ENCODE data around the gene CSRP3.

DNA sequence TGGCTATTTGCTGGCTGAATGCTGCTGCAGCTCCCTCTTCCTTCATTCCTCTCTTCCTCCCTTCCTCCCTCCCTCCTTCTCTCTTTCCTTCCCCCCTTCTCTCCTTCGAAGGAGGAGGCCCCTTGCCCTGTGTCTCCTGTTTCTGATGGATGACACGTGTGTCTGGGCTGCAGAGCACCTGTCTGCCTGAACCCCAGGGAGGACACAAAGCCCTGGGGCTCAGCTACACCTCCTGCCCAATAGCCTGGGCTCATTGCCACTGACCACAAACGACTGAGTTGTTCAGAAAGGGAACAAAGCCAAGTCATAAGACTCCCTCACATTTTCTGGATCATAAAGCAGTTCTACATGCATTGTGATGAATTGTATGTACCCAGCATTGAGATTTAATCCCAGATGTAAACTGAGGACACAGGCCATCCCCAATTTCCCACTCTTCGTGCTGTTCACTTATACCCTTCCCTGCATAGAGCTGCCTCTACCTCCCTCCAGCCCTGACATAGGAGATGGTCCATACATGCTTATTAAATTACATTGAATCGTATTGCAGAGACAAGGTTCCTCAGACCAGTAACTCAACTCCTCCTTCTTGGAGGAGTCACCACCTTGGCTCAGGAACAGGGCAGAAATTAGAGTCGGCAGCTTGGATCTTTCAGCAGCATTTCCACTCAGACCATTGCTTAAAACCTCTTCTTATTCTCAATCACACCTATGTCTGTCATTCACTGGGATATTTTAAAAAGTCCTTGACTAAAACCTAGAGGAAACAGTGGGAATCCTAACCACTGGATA, 1.2 kb downstream of the CSRP3 start:
- TF ChIP-seq, protein P1, sequence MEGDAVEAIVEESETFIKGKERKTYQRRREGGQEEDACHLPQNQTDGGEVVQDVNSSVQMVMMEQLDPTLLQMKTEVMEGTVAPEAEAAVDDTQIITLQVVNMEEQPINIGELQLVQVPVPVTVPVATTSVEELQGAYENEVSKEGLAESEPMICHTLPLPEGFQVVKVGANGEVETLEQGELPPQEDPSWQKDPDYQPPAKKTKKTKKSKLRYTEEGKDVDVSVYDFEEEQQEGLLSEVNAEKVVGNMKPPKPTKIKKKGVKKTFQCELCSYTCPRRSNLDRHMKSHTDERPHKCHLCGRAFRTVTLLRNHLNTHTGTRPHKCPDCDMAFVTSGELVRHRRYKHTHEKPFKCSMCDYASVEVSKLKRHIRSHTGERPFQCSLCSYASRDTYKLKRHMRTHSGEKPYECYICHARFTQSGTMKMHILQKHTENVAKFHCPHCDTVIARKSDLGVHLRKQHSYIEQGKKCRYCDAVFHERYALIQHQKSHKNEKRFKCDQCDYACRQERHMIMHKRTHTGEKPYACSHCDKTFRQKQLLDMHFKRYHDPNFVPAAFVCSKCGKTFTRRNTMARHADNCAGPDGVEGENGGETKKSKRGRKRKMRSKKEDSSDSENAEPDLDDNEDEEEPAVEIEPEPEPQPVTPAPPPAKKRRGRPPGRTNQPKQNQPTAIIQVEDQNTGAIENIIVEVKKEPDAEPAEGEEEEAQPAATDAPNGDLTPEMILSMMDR (IDR thresholded peaks at IDR 0.05): no peak
- TF ChIP-seq POLR2A (IDR thresholded peaks at IDR 0.05): no peak
